Activated CD4-positive, alpha-beta T cell treated with anti-CD3 and anti-CD28 coated beads, Interleukin-2, amount 50 U/mL, for 1 hour (primary cell): ENCODE results near the gene ETFA.

Experiments used
- DNase-seq: peaks from one replicate; pipeline ENCODE4 v3.0.0-alpha.2; 2020

The ETFA gene

GRCh38 chr15:76340198-76340802 lies 29.0 kb upstream of the ETFA start:
- DNase-seq: no peak

- no peak for DNase-seq
Observed at GRCh38 chr15:76339305-76340197, 28.3 kb upstream of the ETFA start.

GRCh38 chr15:76338486-76339304 lies 27.4 kb upstream of the ETFA start:
- no peak for DNase-seq

- no peak for DNase-seq
Observed at GRCh38 chr15:76337696-76338485, 26.6 kb upstream of the ETFA start.

GRCh38 chr15:76337059-76337695 lies 25.9 kb upstream of the ETFA start:
- no peak for DNase-seq

- DNase-seq: no peak
Observed at GRCh38 chr15:76336254-76337058, 25.2 kb upstream of the ETFA start, which contains the start of gene ISL2. TSS of gene ISL2 (plus strand) at chr15:76336773. CDS start at chr15:76336884, 111 bp downstream.

DNA sequence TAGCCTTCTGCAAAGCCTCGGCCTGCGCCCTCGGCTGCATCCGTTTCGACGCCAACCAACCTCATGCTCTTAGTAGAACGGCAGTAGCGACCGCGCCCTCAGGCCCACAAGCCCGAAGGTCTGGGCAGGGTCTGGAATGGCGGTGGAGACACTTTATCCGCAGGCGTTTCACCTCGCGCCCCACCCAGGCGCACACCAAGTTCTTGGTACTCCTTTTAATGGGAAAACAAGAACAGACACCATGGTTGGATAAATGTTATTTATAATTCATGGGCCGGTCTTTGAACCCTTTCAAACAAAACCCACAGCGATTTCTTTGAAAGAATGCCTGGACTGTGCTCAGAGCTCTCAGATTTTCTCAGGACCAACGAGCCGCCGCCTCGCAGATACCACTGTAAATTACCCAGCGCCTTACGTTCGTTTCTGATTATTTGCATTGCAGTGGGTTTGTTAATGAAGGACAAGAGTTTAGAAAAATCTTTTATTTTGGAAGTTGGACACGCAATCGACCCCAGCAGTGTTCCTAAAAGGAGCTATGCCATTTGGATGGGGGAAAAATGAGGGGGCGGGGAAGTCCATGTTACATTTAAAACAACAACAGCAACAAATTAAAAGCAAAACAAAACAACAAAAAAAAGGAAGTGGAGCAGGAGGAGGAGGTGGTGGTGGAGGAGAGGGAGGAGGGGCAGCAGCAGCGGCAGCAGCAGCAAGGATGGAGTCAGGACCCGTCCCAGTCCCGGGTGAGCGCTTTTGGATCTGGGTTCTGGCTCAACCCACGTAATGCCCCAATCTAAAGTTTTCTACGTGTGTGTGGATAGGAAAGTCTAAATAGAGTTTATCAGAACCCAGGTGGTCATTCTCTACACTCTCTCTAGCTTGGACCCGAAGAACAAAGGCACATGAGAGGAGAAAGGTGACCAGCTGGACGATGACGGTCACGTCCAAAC lies 24.3 kb upstream of the ETFA start:
- DNase-seq: no peak

DNA sequence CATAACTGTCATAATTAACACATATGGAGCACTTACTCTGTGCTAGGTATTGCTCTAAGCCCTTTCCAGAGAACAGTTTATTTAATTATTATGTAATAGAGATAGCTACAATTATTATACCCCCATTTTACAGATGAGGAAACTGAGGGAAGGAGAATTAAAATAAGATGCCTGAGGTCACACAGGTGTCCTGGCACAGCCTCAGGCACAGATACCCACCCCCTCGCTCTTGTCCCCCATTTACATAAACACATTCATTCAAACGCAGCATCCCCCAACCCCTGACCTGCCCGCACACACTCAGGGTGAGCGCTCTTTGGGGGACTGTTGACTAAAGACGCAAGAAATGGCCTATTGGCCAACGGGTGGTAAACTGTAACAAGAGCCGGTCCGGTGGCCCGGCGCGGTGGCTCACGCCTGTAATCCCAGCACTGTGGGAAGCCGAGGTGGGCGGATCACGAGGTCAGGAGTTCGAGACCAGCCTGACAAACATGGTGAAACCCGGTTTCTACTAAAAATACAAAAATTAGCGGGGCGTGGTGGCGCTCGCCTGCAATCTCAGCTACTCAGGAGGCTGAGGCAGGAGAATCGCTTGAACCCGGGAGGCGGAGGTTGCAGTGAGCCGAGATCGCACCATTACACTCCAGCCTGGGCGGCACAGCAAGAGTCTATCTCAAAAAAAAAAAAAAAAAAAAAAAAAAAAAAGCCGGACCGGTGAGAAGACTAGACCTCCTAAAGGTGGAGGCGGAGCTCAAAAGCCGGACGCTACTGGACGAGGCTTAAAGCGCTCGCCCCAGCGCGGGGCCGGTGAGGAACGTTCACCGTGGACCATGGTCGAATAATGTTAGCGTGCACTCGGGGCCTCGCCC lies 23.4 kb upstream of the ETFA start:
- no peak for DNase-seq

DNA sequence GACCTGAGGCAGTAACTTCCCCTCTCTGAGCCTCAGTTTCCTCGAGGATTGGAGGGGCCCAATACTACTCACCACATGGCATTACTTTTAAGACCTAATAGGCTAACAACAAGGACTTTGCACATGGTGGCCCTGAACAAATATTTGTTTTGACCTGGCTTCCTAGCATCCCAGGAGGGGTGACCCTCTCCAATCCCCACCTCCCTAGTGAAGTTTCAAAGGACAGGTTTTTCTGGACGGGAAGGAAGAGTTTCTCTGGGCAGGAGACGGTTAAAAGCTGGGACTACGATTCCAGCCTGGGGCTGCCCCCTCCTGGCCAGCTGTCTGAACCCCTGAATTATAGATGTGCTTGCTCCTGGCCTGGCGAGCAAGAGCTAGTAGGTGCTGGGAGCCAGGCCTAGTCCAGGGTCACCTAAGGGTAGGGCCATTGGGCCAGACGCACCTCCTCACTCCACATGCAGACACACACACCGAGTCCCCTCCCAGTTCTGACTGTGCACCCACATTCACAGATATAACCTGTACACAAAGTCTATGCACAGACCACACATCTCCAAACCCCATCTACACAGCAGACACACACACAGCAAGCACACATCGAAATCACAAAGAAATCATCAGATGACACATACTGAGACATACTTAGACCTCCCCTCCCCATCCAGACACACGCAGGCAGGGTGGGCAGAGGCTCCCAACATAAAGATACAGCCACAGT lies 22.6 kb upstream of the ETFA start:
- DNase-seq: no peak

DNA sequence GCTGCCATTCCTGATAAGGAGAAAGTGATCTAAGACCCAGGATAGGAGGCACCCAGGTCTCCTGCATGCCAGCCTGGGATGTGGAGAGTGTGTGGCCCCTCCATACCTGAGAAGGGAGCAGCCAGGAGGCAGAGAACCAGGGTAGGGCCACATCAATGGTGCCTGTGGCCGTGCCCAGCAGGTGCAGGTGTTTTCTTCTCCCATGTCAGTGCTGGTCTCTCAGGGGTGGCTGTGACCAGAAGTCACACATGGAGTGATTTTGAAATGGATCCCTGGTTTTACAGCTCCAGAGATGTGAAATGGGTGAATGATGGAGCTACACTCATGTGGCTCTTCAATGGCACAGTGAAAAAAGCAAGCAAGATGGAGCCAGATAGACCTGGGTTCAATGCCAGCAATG lies 22.0 kb upstream of the ETFA start:
- DNase-seq: no peak

GRCh38 chr15:76332796-76333195 lies 21.5 kb upstream of the ETFA start:
- DNase-seq: no peak

- no peak for DNase-seq
Observed at GRCh38 chr15:76330080-76330680, 18.9 kb upstream of the ETFA start.

- DNase-seq: no peak
Observed at GRCh38 chr15:76328958-76329357, 17.7 kb upstream of the ETFA start.

DNA sequence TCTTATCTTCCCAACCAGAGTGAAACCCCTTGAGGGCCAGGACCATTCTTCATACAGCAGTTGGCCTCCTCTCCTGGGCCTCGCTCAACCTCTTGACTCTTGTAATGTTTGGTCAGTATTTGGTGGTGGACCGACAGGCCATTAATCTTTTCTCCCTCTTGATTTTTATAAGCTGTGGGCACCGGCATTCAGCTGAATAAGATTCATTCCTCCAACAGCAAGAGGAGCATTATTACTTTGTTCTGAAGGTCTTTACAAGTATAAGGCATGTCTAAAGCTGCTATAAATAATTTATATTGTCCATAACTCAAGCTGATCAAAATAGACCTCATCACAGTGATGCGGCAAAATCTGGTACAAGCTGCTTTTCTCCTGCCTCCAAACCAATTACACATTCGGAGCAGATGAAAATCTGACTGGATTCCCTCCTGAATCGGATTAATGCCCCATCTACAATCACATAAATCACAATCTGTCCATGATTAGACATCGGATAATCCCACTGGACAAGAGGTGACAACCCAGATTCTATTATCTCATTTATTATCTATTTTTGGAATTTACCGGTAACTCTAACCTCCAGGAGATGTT lies 16.9 kb upstream of the ETFA start:
- no peak for DNase-seq

- DNase-seq: no peak
Observed at GRCh38 chr15:76327191-76328105, 16.2 kb upstream of the ETFA start.

DNA sequence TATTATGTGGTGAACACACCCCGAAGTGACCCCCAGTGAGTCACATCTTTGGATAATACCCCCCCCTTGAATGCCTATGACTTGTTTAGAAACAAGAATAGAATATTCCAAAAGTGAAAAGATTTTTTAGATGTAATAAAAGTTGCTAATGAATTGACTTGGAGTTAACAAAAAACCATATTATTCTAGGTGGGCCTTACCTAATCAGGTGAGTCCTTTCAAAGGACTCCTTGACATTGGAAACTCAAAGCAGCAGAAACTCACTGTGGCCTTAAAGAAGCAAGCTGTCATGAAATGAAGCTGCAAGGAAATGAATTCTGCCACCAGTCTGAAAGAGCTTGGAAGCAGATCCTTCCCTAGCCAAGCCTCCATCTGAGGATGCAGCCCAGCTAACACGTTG lies 14.4 kb upstream of the ETFA start:
- no peak for DNase-seq
